Endothelial cell of umbilical vein (primary cell): ENCODE data around the gene BACE1-AS. TPM values are rescaled to one million over a fixed set of nuclear protein-coding genes. Genes with fewer than 3 reads are reported as not detected.

ENCODE experiments used
- BruUV-seq: library from RNA; stranded (reverse); fragments of 400-500 nt; replicated peaks from 2 replicates; lab custom pipeline; 2021; lab: Mats Ljungman, UMichigan
- CTCF ChIA-PET: fragments of 300-600, 350-600 bp; sonication (Branson Sonifier 250); formaldehyde crosslinking; loops from one replicate; lab custom pipeline; 2021; ENCODE audit warnings: antibody characterized with exemption, inconsistent platforms; lab: Charles Lee
- POLR2A ChIA-PET: fragments of 300-600, 350-600 bp; sonication (Branson Sonifier 250); formaldehyde crosslinking; loops from one replicate; lab custom pipeline; 2021; ENCODE audit warnings: antibody characterized with exemption, inconsistent platforms; lab: Charles Lee
- DNase-seq: peaks from one replicate; pipeline ENCODE4 v3.0.0-alpha.2; 2011; ENCODE audit warnings: low read depth, low spot score
- FAIRE-seq: peaks from 2 replicates; lab custom pipeline; 2011; peaks lifted over from hg19 to GRCh38; lab: Jason Lieb, UNC
- H2AFZ ChIP-seq: 2 replicates; pipeline ENCODE4 v1.6.0; 2012; ENCODE audit warnings: low read depth, low read length, control low read depth, inconsistent platforms
- H3K27ac ChIP-seq: 2 replicates; pipeline ENCODE4 v1.5.1; 2011; ENCODE audit warnings: low read depth, mild to moderate bottlenecking, control low read depth, low read length, moderate library complexity; ENCODE audit not compliant: insufficient read depth
- H3K27me3 ChIP-seq, 2 experiments: 2 replicates each; pipeline versions ENCODE4 v1.6.0 to v1.6.1; 2011; ENCODE audit warnings: low read length in 2 of 2, mixed read lengths in 1 of 2; ENCODE audit not compliant: control insufficient read depth in 2 of 2, insufficient read depth in 2 of 2
- H3K36me3 ChIP-seq, 2 experiments: 2 replicates in 1 of 2; 3 replicates in 1 of 2; pipeline ENCODE4 v1.5.1; 2011; ENCODE audit warnings: low read length in 2 of 2, mild to moderate bottlenecking in 1 of 2, moderate library complexity in 1 of 2; ENCODE audit not compliant: control insufficient read depth in 2 of 2, insufficient read depth in 2 of 2; ENCODE audit errors: extremely low read depth in 1 of 2
- H3K4me1 ChIP-seq: 3 replicates; pipeline ENCODE4 v1.5.1; 2011; ENCODE audit warnings: mild to moderate bottlenecking, low read length; ENCODE audit not compliant: control insufficient read depth, insufficient read depth; ENCODE audit errors: extremely low read depth
- H3K4me2 ChIP-seq: 2 replicates; pipeline ENCODE4 v1.6.1; 2011; ENCODE audit warnings: low read length, control low read depth, mixed read lengths; ENCODE audit not compliant: insufficient read depth
- H3K4me3 ChIP-seq, 3 experiments: fragments of 200-600 bp in 1 of 3; sonication (generic), shearing (Covaris generic) in 1 of 3; replicated peaks in 1 of 3; 2 replicates each; pipeline ENCODE4 v1.5.1; 2011 to 2016; ENCODE audit warnings: control low read depth in 3 of 3, low read length in 3 of 3, mild to moderate bottlenecking in 2 of 3, inconsistent platforms in 1 of 3, low read depth in 1 of 3, moderate library complexity in 1 of 3; ENCODE audit not compliant: insufficient read depth in 1 of 3
- H3K79me2 ChIP-seq: 2 replicates; pipeline ENCODE4 v1.6.0; 2012; ENCODE audit warnings: low read length, inconsistent platforms; ENCODE audit not compliant: control insufficient read depth, insufficient read depth
- H3K9ac ChIP-seq: replicated peaks from 2 replicates; pipeline ENCODE3; 2011; ENCODE audit warnings: low read length, control low read depth; ENCODE audit not compliant: insufficient read depth; ENCODE audit errors: extremely low read depth
- H3K9me1 ChIP-seq: replicated peaks from 3 replicates; pipeline ENCODE4 v1.6.0; 2011; ENCODE audit warnings: mild to moderate bottlenecking, low read length; ENCODE audit not compliant: control insufficient read depth, insufficient read depth; ENCODE audit errors: extremely low read depth
- H3K9me3 ChIP-seq: replicated peaks from 2 replicates; pipeline ENCODE4 v1.5.1; 2012; ENCODE audit warnings: low read length, inconsistent platforms; ENCODE audit not compliant: control insufficient read depth, insufficient read depth
- H4K20me1 ChIP-seq: replicated peaks from 2 replicates; pipeline ENCODE3; 2011; ENCODE audit warnings: mild to moderate bottlenecking, low read length; ENCODE audit not compliant: control insufficient read depth, insufficient read depth; ENCODE audit errors: extremely low read depth
- FOS ChIP-seq: IDR thresholded peaks from 2 replicates; pipeline ENCODE4 v1.6.1; 2011; ENCODE audit warnings: mild to moderate bottlenecking, low read length, moderate library complexity, borderline replicate concordance; ENCODE audit not compliant: insufficient read depth
- GATA2 ChIP-seq: IDR thresholded peaks from 2 replicates; pipeline ENCODE4 v1.7.0; 2011; ENCODE audit warnings: low read depth, mild to moderate bottlenecking, moderate library complexity, mixed read lengths, low read length; ENCODE audit not compliant: insufficient read length, insufficient read depth
- JUN ChIP-seq: IDR thresholded peaks from 2 replicates; pipeline ENCODE4 v1.6.1; 2011; ENCODE audit warnings: borderline replicate concordance, low read depth; ENCODE audit not compliant: insufficient read length, insufficient read depth
- MYC ChIP-seq: IDR thresholded peaks from one replicate; pipeline ENCODE4 v1.6.1; 2011; ENCODE audit warnings: mild to moderate bottlenecking, low read depth, low read length
- POLR2A ChIP-seq: IDR thresholded peaks from 2 replicates; pipeline ENCODE4 v1.6.1; 2012; ENCODE audit warnings: low read depth, mild to moderate bottlenecking, control low read depth, low read length
- POLR2AphosphoS5 ChIP-seq: IDR thresholded peaks from 2 replicates; pipeline ENCODE4 v1.6.1; 2012; ENCODE audit warnings: low read depth, mild to moderate bottlenecking, control low read depth, low read length, moderate library complexity; ENCODE audit not compliant: insufficient read depth
- dilution Hi-C: fragments of 300-500 bp; cut with MboI; formaldehyde crosslinking; loops from one replicate; pipeline ENCODE4 v1.15.0; 2019; ENCODE audit warnings: low sequenced_read_pairs; ENCODE audit not compliant: extremely low pct_ligation_motif_present
- intact Hi-C: fragments of 100-400 bp; cut with micrococcal nuclease; formaldehyde crosslinking; loops from one replicate; pipeline ENCODE4 v1.10.0; 2022
- polyA plus RNA-seq, 4 experiments: library from polyadenylated mRNA; depleted of rRNA in 3 of 4; stranded (reverse) in 3 of 4; unstranded in 1 of 4; fragments of >200 nt; gene quantifications; 2 replicates each; pipeline versions ENCODE4 v1.2.1 to v1.2.3, GENCODE V29; 2011 to 2012; ENCODE audit warnings: missing spikeins in 1 of 4
- total RNA-seq: library from RNA; stranded (reverse); gene quantifications from 2 replicates; pipeline ENCODE4 v1.2.3, GENCODE V29; 2021
- TF ChIP-seq, protein P1 (sequence below): IDR thresholded peaks from 2 replicates; pipeline ENCODE4 v1.6.1; 2011; ENCODE audit not compliant: insufficient read depth, insufficient read length
- TF ChIP-seq, protein P2 (sequence below), 2 donors: IDR thresholded peaks; 1 replicate in 1 of 2; 2 replicates in 1 of 2; pipeline ENCODE4 v1.5.1; 2011; ENCODE audit warnings: low read length in 2 of 2, mild to moderate bottlenecking in 2 of 2, moderate library complexity in 2 of 2, control low read depth in 1 of 2, inconsistent platforms in 1 of 2, low read depth in 1 of 2; ENCODE audit not compliant: insufficient read depth in 1 of 2; ENCODE audit errors: extremely low read depth in 1 of 2

Gene BACE1-AS
- total and polyA plus RNA-seq, 2 donors (not counting 3 experiments of a cell fraction or from before 2014, with no cell fraction given): 7.6 to 8.1 TPM

DNA sequence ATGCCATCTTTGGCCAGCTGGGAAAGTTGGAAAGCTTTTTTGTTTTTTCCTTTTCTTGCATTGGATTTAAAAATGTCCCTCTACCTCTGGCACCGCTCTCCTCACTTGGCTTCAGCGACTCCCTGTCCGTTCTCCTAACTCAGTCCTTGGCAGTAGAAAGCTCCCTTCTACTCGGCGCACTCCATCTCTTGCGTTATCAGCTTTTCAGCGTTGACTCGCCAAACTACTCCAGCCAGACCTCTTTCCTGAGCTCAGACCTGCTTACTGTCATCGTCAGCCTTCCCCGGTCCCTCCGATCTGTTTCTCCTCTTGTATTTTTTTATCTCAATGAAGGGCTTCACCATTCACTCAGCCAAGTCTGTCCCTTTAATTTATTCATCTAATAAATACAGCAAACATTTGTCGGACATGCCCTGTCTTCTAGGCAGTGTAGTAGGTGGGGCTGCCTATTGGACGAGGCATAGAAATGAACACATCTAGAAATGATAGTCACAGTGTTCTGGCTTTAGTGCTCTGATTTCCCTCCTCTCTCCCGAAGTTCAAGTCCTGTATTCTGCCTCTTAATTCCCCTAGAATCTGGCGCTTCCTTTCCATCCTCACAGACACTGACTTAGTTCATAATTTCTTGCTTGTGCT is 37.3 kb downstream of the BACE1-AS start:
- H3K4me1 ChIP-seq: peaks cover 9% of the 10 kb centered on the region
- H2AFZ ChIP-seq: peak overlapping the region; percentile 82
- H4K20me1 ChIP-seq: no peaks in the 10 kb centered on the region
- BruUV-seq: TSS peak; percentile 44
- no peak for FAIRE-seq
- TF ChIP-seq, protein P1, sequence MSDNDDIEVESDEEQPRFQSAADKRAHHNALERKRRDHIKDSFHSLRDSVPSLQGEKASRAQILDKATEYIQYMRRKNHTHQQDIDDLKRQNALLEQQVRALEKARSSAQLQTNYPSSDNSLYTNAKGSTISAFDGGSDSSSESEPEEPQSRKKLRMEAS: no peak
- TF ChIP-seq MYC (no peak), JUN (no peak), POLR2A (no peak), GATA2 (no peak), FOS (no peak), POLR2AphosphoS5 (no peak)
- TF ChIP-seq, protein P2, sequence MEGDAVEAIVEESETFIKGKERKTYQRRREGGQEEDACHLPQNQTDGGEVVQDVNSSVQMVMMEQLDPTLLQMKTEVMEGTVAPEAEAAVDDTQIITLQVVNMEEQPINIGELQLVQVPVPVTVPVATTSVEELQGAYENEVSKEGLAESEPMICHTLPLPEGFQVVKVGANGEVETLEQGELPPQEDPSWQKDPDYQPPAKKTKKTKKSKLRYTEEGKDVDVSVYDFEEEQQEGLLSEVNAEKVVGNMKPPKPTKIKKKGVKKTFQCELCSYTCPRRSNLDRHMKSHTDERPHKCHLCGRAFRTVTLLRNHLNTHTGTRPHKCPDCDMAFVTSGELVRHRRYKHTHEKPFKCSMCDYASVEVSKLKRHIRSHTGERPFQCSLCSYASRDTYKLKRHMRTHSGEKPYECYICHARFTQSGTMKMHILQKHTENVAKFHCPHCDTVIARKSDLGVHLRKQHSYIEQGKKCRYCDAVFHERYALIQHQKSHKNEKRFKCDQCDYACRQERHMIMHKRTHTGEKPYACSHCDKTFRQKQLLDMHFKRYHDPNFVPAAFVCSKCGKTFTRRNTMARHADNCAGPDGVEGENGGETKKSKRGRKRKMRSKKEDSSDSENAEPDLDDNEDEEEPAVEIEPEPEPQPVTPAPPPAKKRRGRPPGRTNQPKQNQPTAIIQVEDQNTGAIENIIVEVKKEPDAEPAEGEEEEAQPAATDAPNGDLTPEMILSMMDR (IDR thresholded peaks at IDR 0.05; ENCODE audit: extremely low read depth in 1 of 2, insufficient read depth in 1 of 2, low read depth in 1 of 2, low read length in 2 of 2): no peak
- intact Hi-C loops (loop anchor here (1.0 to 5.0 kb wide), 3 partner anchors 12 to 541 kb away; partner anchors contain the start of genes BACE1, PCSK7, RNF214 and ZPR1), dilution Hi-C loops (no loop called here)
- POLR2A ChIA-PET: no interaction called here
- peak; percentile 67 for DNase-seq
- H3K9ac ChIP-seq: peak overlapping the region; percentile 80
- peaks cover 1% of the 10 kb centered on the region for H3K79me2 ChIP-seq
- no peaks in the 10 kb centered on the region for H3K9me1 ChIP-seq
- H3K36me3 ChIP-seq: no peaks in the 10 kb centered on the region
- H3K4me3 ChIP-seq: peak overlapping the region; percentile 62 to 79 (median 78)
- no peaks in the 10 kb centered on the region for H3K27me3 ChIP-seq
- peak overlapping the region; percentile 79 for H3K4me2 ChIP-seq
- H3K27ac ChIP-seq: peak overlapping the region; percentile 48
- no peaks in the 10 kb centered on the region for H3K9me3 ChIP-seq
- CTCF ChIA-PET: interaction anchor here (0.9 to 1.5 kb wide), 9 partner anchors 9 to 596 kb away, joined by 3 to 8 read pairs (median 4); no protein-coding TSS in a partner anchor
